Measurements from ENCODE around the gene KLHL29. TPM values are rescaled to one million over a fixed set of nuclear protein-coding genes. Genes with fewer than 3 reads are reported as not detected.
A peak's percentile ranks its signal among the peaks of the same experiment; 100 is the strongest.

Gene KLHL29
- total RNA-seq, 2 experiments from 2014 or later: 2.5 to 2.7 TPM

GRCh38 chr2:23449831-23450331 lies 64.9 kb downstream of the KLHL29 start:
- H3K4me1 Mint-ChIP-seq (ENCODE audit: low read depth): peaks cover 32% of the 10 kb centered on the region
- no peak for TF ChIP-seq CTCF (IDR thresholded peaks at IDR 0.05)
- no peak for DNase-seq
- Histone ChIP-seq H3K9me3 (ENCODE audit: control insufficient read depth in 1 of 2, insufficient read depth in 1 of 2, low read length in 2 of 2) (no peaks in the 10 kb centered on the region), H3K36me3 (ENCODE audit: insufficient read depth, low read length) (no peaks in the 10 kb centered on the region), H3K4me3 (ENCODE audit: low read length) (no peak overlapping the region), H3K4me1 (ENCODE audit: insufficient read depth, low read length) (peaks cover 12% of the 10 kb centered on the region), H3K27me3 (ENCODE audit: control insufficient read depth in 1 of 2, insufficient read depth in 2 of 2, low read length in 2 of 2) (peaks cover 0 to 4% of the 10 kb centered on the region in 2 experiments), H3K27ac (ENCODE audit: low read depth in 1 of 2, low read length in 2 of 2) (no peak overlapping the region)
- H3K9me3 Mint-ChIP-seq: no peaks in the 10 kb centered on the region
- no peak overlapping the region for H3K4me3 Mint-ChIP-seq
- intact Hi-C loops (cut with DNase I, micrococcal nuclease): loop anchor here in 1 of 2 experiments (5.0 kb wide), 1 partner anchor 63 kb away; the partner anchor contains the start of gene KLHL29
- H3K27me3 Mint-ChIP-seq: peaks cover 14% of the 10 kb centered on the region
- no peak for ATAC-seq (ENCODE audit: poor library complexity)
- ChIA-PET CTCF (no interaction called here), POLR2A (no interaction called here)
- no peaks in the 10 kb centered on the region for H3K36me3 Mint-ChIP-seq (ENCODE audit: low read depth)
- no peak overlapping the region for H3K27ac Mint-ChIP-seq

- no peak for TF ChIP-seq CTCF (IDR thresholded peaks at IDR 0.05)
- intact Hi-C loops (cut with DNase I, micrococcal nuclease): loop anchor here in 1 of 2 experiments (2.0 to 5.0 kb wide), 2 partner anchors 65 to 80 kb away; partner anchors contain the start of gene KLHL29
- H3K9me3 ChIP-seq (ENCODE audit: control insufficient read depth in 1 of 2, insufficient read depth in 1 of 2, low read length in 2 of 2): no peaks in the 10 kb centered on the region
- ATAC-seq (ENCODE audit: poor library complexity): no peak
- Mint-ChIP-seq H3K4me3 (no peak overlapping the region), H3K9me3 (no peaks in the 10 kb centered on the region), H3K4me1 (ENCODE audit: low read depth) (peaks cover 35% of the 10 kb centered on the region), H3K27ac (peak overlapping the region; percentile 76), H3K36me3 (ENCODE audit: low read depth) (no peaks in the 10 kb centered on the region), H3K27me3 (peaks cover 14% of the 10 kb centered on the region)
- H3K27ac ChIP-seq (ENCODE audit: low read depth in 1 of 2, low read length in 2 of 2): no peak overlapping the region
- peaks cover 12% of the 10 kb centered on the region for H3K4me1 ChIP-seq (ENCODE audit: insufficient read depth, low read length)
- DNase-seq: no peak
- POLR2A ChIA-PET: no interaction called here
- H3K36me3 ChIP-seq (ENCODE audit: insufficient read depth, low read length): no peaks in the 10 kb centered on the region
- CTCF ChIA-PET: interaction anchor here (1.0 kb wide), 1 partner anchor 16 kb away, joined by 3 read pairs; no protein-coding TSS in a partner anchor
- no peak overlapping the region for H3K4me3 ChIP-seq (ENCODE audit: low read length)
- peaks cover 0 to 9% of the 10 kb centered on the region in 2 experiments for H3K27me3 ChIP-seq (ENCODE audit: control insufficient read depth in 1 of 2, insufficient read depth in 2 of 2, low read length in 2 of 2)
Measured at GRCh38 chr2:23452372-23452771, 67.4 kb downstream of the KLHL29 start.

- H3K36me3 Mint-ChIP-seq (ENCODE audit: low read depth): no peaks in the 10 kb centered on the region
- ChIA-PET POLR2A (interaction anchor here (0.6 kb wide), 1 partner anchor 107 kb away, joined by 4 read pairs; no protein-coding TSS in a partner anchor), CTCF (interaction anchor here (1.0 kb wide), 1 partner anchor 17 kb away, joined by 3 read pairs; no protein-coding TSS in a partner anchor)
- H3K27me3 Mint-ChIP-seq: peaks cover 14% of the 10 kb centered on the region
- TF ChIP-seq CTCF (IDR thresholded peaks at IDR 0.05): no peak
- peak overlapping the region; percentile 76 for H3K27ac Mint-ChIP-seq
- Histone ChIP-seq H3K4me1 (ENCODE audit: insufficient read depth, low read length) (peaks cover 12% of the 10 kb centered on the region), H3K9me3 (ENCODE audit: control insufficient read depth in 1 of 2, insufficient read depth in 1 of 2, low read length in 2 of 2) (no peaks in the 10 kb centered on the region), H3K27me3 (ENCODE audit: control insufficient read depth in 1 of 2, insufficient read depth in 2 of 2, low read length in 2 of 2) (peaks cover 0 to 10% of the 10 kb centered on the region in 2 experiments), H3K27ac (ENCODE audit: low read depth in 1 of 2, low read length in 2 of 2) (no peak overlapping the region), H3K4me3 (ENCODE audit: low read length) (no peak overlapping the region), H3K36me3 (ENCODE audit: insufficient read depth, low read length) (no peaks in the 10 kb centered on the region)
- peak overlapping the region; percentile 57 for H3K4me3 Mint-ChIP-seq
- ATAC-seq (ENCODE audit: poor library complexity): peak; percentile 86
- intact Hi-C loops (cut with DNase I, micrococcal nuclease): loop anchor here in 1 of 2 experiments (2.0 to 5.0 kb wide), 2 partner anchors 66 to 80 kb away; partner anchors contain the start of gene KLHL29
- peaks cover 35% of the 10 kb centered on the region for H3K4me1 Mint-ChIP-seq (ENCODE audit: low read depth)
- no peaks in the 10 kb centered on the region for H3K9me3 Mint-ChIP-seq
- DNase-seq: peak in 11 of 14 experiments; percentile 7 to 75 (median 27)
Measured at GRCh38 chr2:23452853-23453420, 68.0 kb downstream of the KLHL29 start.
